ENCODE data around the gene TMTC2.
A peak's percentile ranks its signal among the peaks of the same experiment; 100 is the strongest.

Gene TMTC2

GRCh38 chr12:82682851-82683261 lies 3.9 kb upstream of the TMTC2 start:
- no peak for DNase-seq

- DNase-seq, result peak; percentile 92
Observed at GRCh38 chr12:82685790-82686167, 927 bp upstream of the TMTC2 start.

- peak; percentile 52 for DNase-seq
Observed at GRCh38 chr12:82687021-82688011, 610 bp downstream of the TMTC2 start.

- DNase-seq, result no peak
Observed at GRCh38 chr12:82688035-82688501, 1.4 kb downstream of the TMTC2 start.

- DNase-seq, result no peak
Observed at GRCh38 chr12:82688596-82688995, 1.9 kb downstream of the TMTC2 start.

GRCh38 chr12:82690006-82690405 lies 3.3 kb downstream of the TMTC2 start:
- DNase-seq, result no peak

GRCh38 chr12:82691513-82691912 lies 4.8 kb downstream of the TMTC2 start:
- no peak for DNase-seq

- no peak for DNase-seq
Observed at GRCh38 chr12:82694276-82694675, 7.6 kb downstream of the TMTC2 start.

GRCh38 chr12:82694970-82695369 lies 8.3 kb downstream of the TMTC2 start:
- DNase-seq, result no peak

- DNase-seq, result no peak
Observed at GRCh38 chr12:82695531-82695930, 8.8 kb downstream of the TMTC2 start.

- DNase-seq, result no peak
Observed at GRCh38 chr12:82696543-82696942, 9.8 kb downstream of the TMTC2 start.

GRCh38 chr12:82698708-82699564 lies 12.2 kb downstream of the TMTC2 start:
- DNase-seq, result no peak

- DNase-seq, result no peak
Observed at GRCh38 chr12:82705774-82706173, 19.1 kb downstream of the TMTC2 start.

GRCh38 chr12:82708061-82708879 lies 21.6 kb downstream of the TMTC2 start:
- DNase-seq, result no peak

- DNase-seq, result no peak
Observed at GRCh38 chr12:82709794-82710355, 23.2 kb downstream of the TMTC2 start.

- no peak for DNase-seq
Observed at GRCh38 chr12:82710741-82711140, 24.0 kb downstream of the TMTC2 start.

GRCh38 chr12:82714427-82714826 lies 27.7 kb downstream of the TMTC2 start:
- DNase-seq, result no peak

- DNase-seq, result no peak
Observed at GRCh38 chr12:82721726-82722125, 35.0 kb downstream of the TMTC2 start.

GRCh38 chr12:82723093-82723492 lies 36.4 kb downstream of the TMTC2 start:
- DNase-seq, result no peak

- DNase-seq, result no peak
Observed at GRCh38 chr12:82723891-82724290, 37.2 kb downstream of the TMTC2 start.

GRCh38 chr12:82725741-82726140 lies 39.0 kb downstream of the TMTC2 start:
- DNase-seq, result no peak

- no peak for DNase-seq
Observed at GRCh38 chr12:82727886-82728285, 41.2 kb downstream of the TMTC2 start.

Measured in stimulated activated CD4-positive, alpha-beta T cell treated with anti-CD3 and anti-CD28 coated beads, Interleukin-12 subunit alpha, Interleukin-12 subunit beta, amount 100 ng/mL, for 4 hours (primary cell).